ENCODE results near the gene LMBR1L. TPM values are rescaled to one million over a fixed set of nuclear protein-coding genes. Genes with fewer than 3 reads are reported as not detected.

The LMBR1L gene
- total and polyA plus RNA-seq, 11 donors = 10.4 to 43.5 (median 26.6) TPM

- DNase-seq (peak; percentile 27 to 60 (median 47)), ATAC-seq (peak; percentile 13 to 35 (median 26))
- Histone ChIP-seq H3K27ac (no peak overlapping the region), H3K4me1 (peaks cover 0 to 23% (median 19%) of the 10 kb centered on the region in 12 donors), H3K36me3 (peaks cover 7 to 75% (median 69%) of the 10 kb centered on the region in 9 donors), H3K9me3 (no peaks in the 10 kb centered on the region), H3K27me3 (peaks cover 0 to 19% (median 12%) of the 10 kb centered on the region in 9 donors), H3K4me3 (no peak overlapping the region)
- TF ChIP-seq CTCF (IDR thresholded peaks at IDR 0.05) (peak; percentile 68 to 85 (median 76)), POLR2A (IDR thresholded peaks at IDR 0.05) (no peak)
- WGBS, 4 donors = 68 to 73% (median 71%) methylated on average over 2 to 4 of the region's 4 CpGs
- intact Hi-C loops (cut with DNase I) = loop anchor here in 2 of 10 donors (5.0 kb wide), 1 partner anchor 36 kb away; the partner anchor contains the start of gene KMT2D (in 2 of the 2)
These were observed 12.6 kb downstream of the LMBR1L start for GRCh38 chr12:49098035-49098451.

GRCh38 chr12:49097381-49097780 is 13.3 kb downstream of the LMBR1L start:
- no peak overlapping the region for H3K27ac ChIP-seq
- peaks cover 0 to 26% (median 13%) of the 10 kb centered on the region in 9 donors for H3K27me3 ChIP-seq
- no peak overlapping the region for H3K4me3 ChIP-seq
- peak in 1 of 5 donors; percentile 24 for DNase-seq
- intact Hi-C loops (cut with DNase I) = loop anchor here in 2 of 10 donors (5.0 kb wide), 1 partner anchor 35 kb away; the partner anchor contains the start of gene KMT2D (in 2 of the 2)
- TF ChIP-seq CTCF (IDR thresholded peaks at IDR 0.05) = no peak
- TF ChIP-seq POLR2A (IDR thresholded peaks at IDR 0.05) = no peak
- ATAC-seq = no peak
- 74 to 94% (median 86%) methylated on average over 3 of the region's 3 CpGs for WGBS, 4 donors
- H3K9me3 ChIP-seq = no peaks in the 10 kb centered on the region
- peaks cover 4 to 68% (median 63%) of the 10 kb centered on the region in 9 donors for H3K36me3 ChIP-seq
- H3K4me1 ChIP-seq = peaks cover 3 to 29% (median 25%) of the 10 kb centered on the region in 12 donors

- H3K4me1 ChIP-seq = peaks cover 8 to 54% (median 45%) of the 10 kb centered on the region in 12 donors
- no peak for TF ChIP-seq POLR2A (IDR thresholded peaks at IDR 0.05)
- TF ChIP-seq CTCF (IDR thresholded peaks at IDR 0.05) = no peak
- intact Hi-C loops (cut with DNase I) = loop anchor here in 3 of 10 donors (2.0 to 5.0 kb wide), 2 partner anchors 33 to 34 kb away; partner anchors contain the start of gene KMT2D (in 2 of the 3)
These were observed 15.7 kb downstream of the LMBR1L start for GRCh38 chr12:49094975-49095365.

GRCh38 chr12:49094160-49094974 is 16.3 kb downstream of the LMBR1L start, which contains the start of gene DHH:
DHH (minus strand) TSS chr12:49094801; CDS start chr12:49094512, 289 bp downstream.
- no peak for TF ChIP-seq CTCF (IDR thresholded peaks at IDR 0.05)
- no peak for TF ChIP-seq POLR2A (IDR thresholded peaks at IDR 0.05)
- WGBS, 4 donors = 2 to 5% (median 3%) methylated on average over 28 to 49 of the region's 49 CpGs
- DNase-seq = peak; percentile 44 to 75 (median 52)
- intact Hi-C loops (cut with DNase I) = loop anchor here in 1 of 10 donors (2.0 kb wide), 1 partner anchor 34 kb away; no protein-coding TSS in a partner anchor
- ATAC-seq = peak in 3 of 4 donors; percentile 22 to 35 (median 34)
- Histone ChIP-seq H3K27me3 (peaks cover 0 to 56% (median 30%) of the 10 kb centered on the region in 9 donors), H3K9me3 (no peaks in the 10 kb centered on the region), H3K27ac (peak within 1 kb of the TSS in 3 of 12 donors; percentile 10 to 56 (median 27)), H3K36me3 (peaks cover 0 to 38% (median 33%) of the 10 kb centered on the region in 9 donors), H3K4me1 (peaks cover 10 to 60% (median 50%) of the 10 kb centered on the region in 12 donors), H3K4me3 (peak within 1 kb of the TSS in 11 of 12 donors; percentile 2 to 52 (median 39))

More at GRCh38 chr12:49094975-49095365, 15.7 kb downstream of the LMBR1L start:
- H3K27ac ChIP-seq = no peak overlapping the region
- 78 to 90% (median 83%) methylated on average over 2 of the region's 2 CpGs for WGBS, 4 donors
- DNase-seq (peak in 1 of 5 donors; percentile 7), ATAC-seq (no peak)
- peaks cover 0 to 44% (median 39%) of the 10 kb centered on the region in 9 donors for H3K36me3 ChIP-seq
- H3K9me3 ChIP-seq = no peaks in the 10 kb centered on the region
- peak overlapping the region in 2 of 12 donors; percentile 31 to 45 for H3K4me3 ChIP-seq
- H3K27me3 ChIP-seq = peaks cover 0 to 50% (median 24%) of the 10 kb centered on the region in 9 donors
